SK-N-SH (cell line): ENCODE data around the gene SMIM26. TPM values are rescaled to one million over a fixed set of nuclear protein-coding genes. Genes with fewer than 3 reads are reported as not detected.

Experiments used
- CTCF ChIA-PET: fragments of 300-600, 350-600 bp; formaldehyde crosslinking; extraction: SDS; loops from one replicate; lab custom pipeline; 2021; lab: Yijun Ruan, JAX
- POLR2A ChIA-PET: fragments of 350-600 bp; sonication (Branson Sonifier 250); formaldehyde crosslinking; extraction: SDS; loops from one replicate; lab custom pipeline; 2020; ENCODE audit warnings: antibody characterized with exemption, inconsistent platforms; lab: Yijun Ruan, JAX
- DNase-seq: peaks from one replicate; pipeline ENCODE4 v3.0.0; 2012
- H2AFZ ChIP-seq: fragments of 200-600 bp; sonication (generic); 2 replicates; pipeline ENCODE4 v1.8.1; 2016; ENCODE audit warnings: antibody characterized with exemption, mild to moderate bottlenecking, low read depth
- H3F3A ChIP-seq: fragments of 200-600 bp; sonication (generic); replicated peaks from 2 replicates; pipeline ENCODE3; 2016; ENCODE audit warnings: antibody characterized with exemption, mild to moderate bottlenecking; ENCODE audit not compliant: insufficient read depth
- H3K27ac ChIP-seq, 2 experiments: fragments of 200-500 bp in 1 of 2; fragments of 200-600 bp in 1 of 2; sonication (Bioruptor generic) in 1 of 2; sonication (generic), shearing (Covaris generic) in 1 of 2; 2 replicates each; pipeline versions ENCODE4 v1.5.1 to v1.6.1; 2014 to 2016; ENCODE audit warnings: low read depth in 2 of 2, inconsistent platforms in 1 of 2, low read length in 1 of 2, mild to moderate bottlenecking in 1 of 2, mixed read lengths in 1 of 2
- H3K27me3 ChIP-seq: fragments of 200-600 bp; sonication (generic), shearing (Covaris generic); 2 replicates; pipeline ENCODE4 v1.6.1; 2016; ENCODE audit warnings: mixed run types; ENCODE audit not compliant: insufficient read depth
- H3K36me3 ChIP-seq, 2 experiments: fragments of 200-500 bp in 1 of 2; fragments of 200-600 bp in 1 of 2; sonication (Bioruptor generic) in 1 of 2; sonication (generic) in 1 of 2; replicated peaks in 1 of 2; 2 replicates each; pipeline versions ENCODE3 to v1.5.1; 2014 to 2016; ENCODE audit warnings: low read length in 1 of 2, mild to moderate bottlenecking in 1 of 2; ENCODE audit not compliant: insufficient read depth in 2 of 2, control insufficient read depth in 1 of 2
- H3K4me1 ChIP-seq, 2 experiments: fragments of 200-500 bp in 1 of 2; fragments of 200-600 bp in 1 of 2; sonication (Bioruptor generic) in 1 of 2; sonication (generic), shearing (Covaris generic) in 1 of 2; 2 replicates each; pipeline versions ENCODE4 v1.5.1 to v1.6.1; 2014 to 2016; ENCODE audit warnings: low read depth in 1 of 2, low read length in 1 of 2, mixed run types in 1 of 2; ENCODE audit not compliant: insufficient read depth in 2 of 2, control insufficient read depth in 1 of 2
- H3K4me2 ChIP-seq: fragments of 200-600 bp; sonication (generic), shearing (Covaris generic); 2 replicates; pipeline ENCODE4 v1.6.1; 2017; ENCODE audit warnings: mixed run types
- H3K4me3 ChIP-seq, 2 experiments: fragments of 200-500 bp in 1 of 2; fragments of 200-600 bp in 1 of 2; sonication (Bioruptor generic) in 1 of 2; sonication (generic), shearing (Covaris generic) in 1 of 2; 2 replicates each; pipeline versions ENCODE4 v1.5.1 to v1.8.1; 2014 to 2016; ENCODE audit warnings: low read depth in 2 of 2, inconsistent platforms in 1 of 2, low read length in 1 of 2, mild to moderate bottlenecking in 1 of 2, mixed read lengths in 1 of 2, moderate library complexity in 1 of 2
- H3K79me2 ChIP-seq: fragments of 200-600 bp; sonication (generic); 2 replicates; pipeline ENCODE4 v1.8.1; 2017; ENCODE audit warnings: mild to moderate bottlenecking; ENCODE audit not compliant: insufficient read depth
- H3K9ac ChIP-seq: fragments of 200-600 bp; sonication (generic); 2 replicates; pipeline ENCODE4 v1.6.1; 2017; ENCODE audit warnings: mixed run types
- H3K9me2 ChIP-seq: fragments of 200-600 bp; sonication (generic); 2 replicates; pipeline ENCODE4 v1.6.1; 2017; ENCODE audit warnings: mixed run types
- H3K9me3 ChIP-seq: fragments of 200-600 bp; sonication (generic); 2 replicates; pipeline ENCODE4 v1.6.1; 2017; ENCODE audit warnings: mixed run types, mild to moderate bottlenecking, moderate library complexity
- H4K20me1 ChIP-seq: fragments of 200-600 bp; sonication (generic); 2 replicates; pipeline ENCODE4 v1.6.1; 2017; ENCODE audit warnings: mild to moderate bottlenecking, mixed run types; ENCODE audit not compliant: insufficient read depth
- CHD2 ChIP-seq: fragments of 150-350 bp; IDR thresholded peaks from 2 replicates; pipeline ENCODE4 v1.6.1; 2018; ENCODE audit warnings: low read length; ENCODE audit not compliant: partially characterized antibody
- CTCF ChIP-seq: fragments of 200-600 bp; sonication (generic); IDR thresholded peaks from 2 replicates; pipeline ENCODE4 v1.6.1; 2017; ENCODE audit warnings: antibody characterized with exemption, mild to moderate bottlenecking, moderate library complexity
- ELF1 ChIP-seq: IDR thresholded peaks from 2 replicates; pipeline ENCODE4 v1.4.0; 2012
- EP300 ChIP-seq, 2 experiments: IDR thresholded peaks; 2 replicates each; pipeline versions ENCODE4 v1.4.0 to v1.6.1; 2012; ENCODE audit warnings: borderline replicate concordance in 1 of 2, low read depth in 1 of 2, low read length in 1 of 2
- EZH2phosphoT487 ChIP-seq: fragments of 200-600 bp; sonication (generic); IDR thresholded peaks from 2 replicates; pipeline ENCODE4 v1.6.1; 2017; ENCODE audit warnings: low read depth, mixed run types, mild to moderate bottlenecking, antibody characterized with exemption, moderate library complexity, borderline replicate concordance
- FOXJ3 ChIP-seq: sonication (generic); formaldehyde crosslinking; IDR thresholded peaks from 2 replicates; pipeline ENCODE4 v1.5.1; 2020; ENCODE audit warnings: mild to moderate bottlenecking, missing genetic modification reagents
- FOXM1 ChIP-seq: IDR thresholded peaks from 2 replicates; pipeline ENCODE4 v1.4.0; 2012; ENCODE audit warnings: low read depth, mild to moderate bottlenecking
- GABPA ChIP-seq: IDR thresholded peaks from 2 replicates; pipeline ENCODE4 v1.4.0; 2012; ENCODE audit warnings: low read depth, mild to moderate bottlenecking
- GATA2 ChIP-seq: sonication (generic); formaldehyde crosslinking; IDR thresholded peaks from 2 replicates; pipeline ENCODE4 v1.5.0; 2020; ENCODE audit warnings: mild to moderate bottlenecking, missing genetic modification reagents
- MEF2A ChIP-seq: IDR thresholded peaks from 2 replicates; pipeline ENCODE4 v1.4.0; 2012; ENCODE audit warnings: low read depth, borderline replicate concordance
- MXI1 ChIP-seq: IDR thresholded peaks from 2 replicates; pipeline ENCODE4 v1.6.1; 2012; ENCODE audit warnings: mild to moderate bottlenecking, low read depth, low read length, improper control_type of control experiment
- NFIC ChIP-seq: IDR thresholded peaks from 2 replicates; pipeline ENCODE4 v1.4.0; 2012; ENCODE audit warnings: borderline replicate concordance
- NRF1 ChIP-seq: IDR thresholded peaks from 2 replicates; pipeline ENCODE4 v1.6.1; 2012; ENCODE audit warnings: low read depth, mild to moderate bottlenecking, low read length
- POLR2AphosphoS5 ChIP-seq: IDR thresholded peaks from 2 replicates; pipeline ENCODE4 v1.6.1; 2012; ENCODE audit warnings: low read depth, low read length
- RFX5 ChIP-seq: IDR thresholded peaks from 2 replicates; pipeline ENCODE4 v1.6.1; 2012; ENCODE audit warnings: mild to moderate bottlenecking, improper control_type of control experiment, low read length
- RXRA ChIP-seq: IDR thresholded peaks from 2 replicates; pipeline ENCODE4 v1.4.0; 2012; ENCODE audit warnings: low read depth, mild to moderate bottlenecking, borderline replicate concordance
- SMC3 ChIP-seq: IDR thresholded peaks from 2 replicates; pipeline ENCODE4 v1.6.1; 2012; ENCODE audit warnings: low read depth, low read length, improper control_type of control experiment
- TAF1 ChIP-seq: IDR thresholded peaks from 2 replicates; pipeline ENCODE4 v1.6.1; 2012; ENCODE audit warnings: low read depth, mild to moderate bottlenecking, low read length, moderate library complexity, borderline replicate concordance
- TCF12 ChIP-seq: IDR thresholded peaks from 2 replicates; pipeline ENCODE4 v1.4.0; 2012
- TEAD4 ChIP-seq: IDR thresholded peaks from 2 replicates; pipeline ENCODE4 v1.4.0; 2012; ENCODE audit warnings: mild to moderate bottlenecking, borderline replicate concordance; ENCODE audit not compliant: insufficient read depth
- YY1 ChIP-seq: IDR thresholded peaks from 2 replicates; pipeline ENCODE4 v1.4.0; 2012; ENCODE audit warnings: low read depth, mild to moderate bottlenecking
- ZBTB33 ChIP-seq: IDR thresholded peaks from 2 replicates; pipeline ENCODE4 v1.4.0; 2012; ENCODE audit warnings: low read depth, borderline replicate concordance
- WGBS: methylation state at CpG from one replicate; pipeline ENCODE4 v1.1.6; 2017; ENCODE audit warnings: low lambda C conversion rate; 5-methylcytosine and 5-hydroxymethylcytosine counted together
- polyA plus RNA-seq, 3 experiments: library from polyadenylated mRNA; depleted of rRNA; stranded (reverse); fragments of >200 nt; gene quantifications; 2 replicates each; pipeline ENCODE4 v1.2.3, GENCODE V29; 2012
- TF ChIP-seq, protein P1 (sequence below): fragments of 150-350 bp; IDR thresholded peaks from 2 replicates; pipeline ENCODE4 v1.6.1; 2016; ENCODE audit warnings: mild to moderate bottlenecking, low read depth, low read length
- TF ChIP-seq, protein P2 (sequence below): IDR thresholded peaks from 2 replicates; pipeline ENCODE4 v1.4.0; 2012; ENCODE audit warnings: low read depth

SMIM26 gene
- polyA plus RNA-seq, 1 of the 3 experiments (the other 2 are of a cell fraction) = 155 TPM

GRCh38 chr20:18543216-18543615, 24.0 kb upstream of the SMIM26 start:
- ChIA-PET POLR2A (no interaction called here), CTCF (no interaction called here)
- Histone ChIP-seq H3K4me1 (no peaks in the 10 kb centered on the region), H3F3A (no peaks in the 10 kb centered on the region), H3K36me3 (peaks cover 11 to 55% of the 10 kb centered on the region in 2 experiments), H4K20me1 (no peaks in the 10 kb centered on the region), H3K9ac (no peak overlapping the region), H3K9me3 (no peaks in the 10 kb centered on the region), H3K4me2 (no peak overlapping the region), H3K27me3 (no peaks in the 10 kb centered on the region), H3K79me2 (no peaks in the 10 kb centered on the region), H2AFZ (no peak overlapping the region), H3K9me2 (no peaks in the 10 kb centered on the region), H3K27ac (no peak overlapping the region), H3K4me3 (no peak overlapping the region)
- TF ChIP-seq ELF1 = no peak
- TF ChIP-seq GABPA = no peak
- no peak for TF ChIP-seq ZBTB33
- TF ChIP-seq NRF1 = no peak
- TF ChIP-seq NFIC = no peak
- no peak for TF ChIP-seq GATA2 (CRISPR knock-in tag)
- TF ChIP-seq YY1 = no peak
- TF ChIP-seq TCF12 = no peak
- no peak for TF ChIP-seq POLR2AphosphoS5
- WGBS = 96% methylated on average over 4 of the region's 4 CpGs
- no peak for DNase-seq

- Histone ChIP-seq H3K4me2 (no peak overlapping the region), H3K27me3 (no peaks in the 10 kb centered on the region), H3F3A (no peaks in the 10 kb centered on the region), H3K4me3 (no peak overlapping the region), H3K79me2 (no peaks in the 10 kb centered on the region), H3K9me3 (no peaks in the 10 kb centered on the region), H3K4me1 (no peaks in the 10 kb centered on the region), H3K27ac (no peak overlapping the region), H2AFZ (no peak overlapping the region), H3K9me2 (no peaks in the 10 kb centered on the region), H3K9ac (no peak overlapping the region), H3K36me3 (peaks cover 16 to 62% of the 10 kb centered on the region in 2 experiments), H4K20me1 (no peaks in the 10 kb centered on the region)
- POLR2A ChIA-PET = no interaction called here
- TF ChIP-seq MEF2A (no peak), NFIC (no peak), MXI1 (no peak), EZH2phosphoT487 (no peak), NRF1 (no peak), SMC3 (no peak), GATA2 (CRISPR knock-in tag) (no peak), CTCF (no peak), FOXM1 (no peak), GABPA (no peak), FOXJ3 (CRISPR knock-in tag) (no peak), TEAD4 (no peak), RFX5 (no peak), TAF1 (no peak), EP300 (IDR thresholded peaks at IDR 0.05; ENCODE audit: borderline replicate concordance in 1 of 2, low read depth in 1 of 2, low read length in 1 of 2) (no peak), TCF12 (no peak), RXRA (no peak), CHD2 (no peak)
- TF ChIP-seq, protein P1, sequence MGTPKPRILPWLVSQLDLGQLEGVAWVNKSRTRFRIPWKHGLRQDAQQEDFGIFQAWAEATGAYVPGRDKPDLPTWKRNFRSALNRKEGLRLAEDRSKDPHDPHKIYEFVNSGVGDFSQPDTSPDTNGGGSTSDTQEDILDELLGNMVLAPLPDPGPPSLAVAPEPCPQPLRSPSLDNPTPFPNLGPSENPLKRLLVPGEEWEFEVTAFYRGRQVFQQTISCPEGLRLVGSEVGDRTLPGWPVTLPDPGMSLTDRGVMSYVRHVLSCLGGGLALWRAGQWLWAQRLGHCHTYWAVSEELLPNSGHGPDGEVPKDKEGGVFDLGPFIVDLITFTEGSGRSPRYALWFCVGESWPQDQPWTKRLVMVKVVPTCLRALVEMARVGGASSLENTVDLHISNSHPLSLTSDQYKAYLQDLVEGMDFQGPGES = no peak
- TF ChIP-seq, protein P2, sequence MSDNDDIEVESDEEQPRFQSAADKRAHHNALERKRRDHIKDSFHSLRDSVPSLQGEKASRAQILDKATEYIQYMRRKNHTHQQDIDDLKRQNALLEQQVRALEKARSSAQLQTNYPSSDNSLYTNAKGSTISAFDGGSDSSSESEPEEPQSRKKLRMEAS = no peak
- 93% methylated on average over 7 of the region's 7 CpGs for WGBS
- CTCF ChIA-PET = no interaction called here
- no peak for DNase-seq
Observed at GRCh38 chr20:18543932-18544331, 23.3 kb upstream of the SMIM26 start.
